ENCODE results near the gene ARID1B. TPM values are rescaled to one million over a fixed set of nuclear protein-coding genes. Genes with fewer than 3 reads are reported as not detected.

The ARID1B gene
- total RNA-seq, 1 experiment from 2014 or later, result 58.8 TPM

GRCh38 chr6:157099912-157100593, 322.9 kb downstream of the ARID1B start:
- Mint-ChIP-seq H3K27me3 (ENCODE audit: insufficient read depth, unreplicated experiment) (no peaks in the 10 kb centered on the region), H3K9me3 (ENCODE audit: unreplicated experiment) (no peaks in the 10 kb centered on the region), H3K4me1 (ENCODE audit: low read depth, unreplicated experiment) (peaks cover 17% of the 10 kb centered on the region), H3K36me3 (ENCODE audit: insufficient read depth, unreplicated experiment) (peaks cover 25% of the 10 kb centered on the region), H3K4me3 (ENCODE audit: unreplicated experiment) (no peak overlapping the region), H3K27ac (ENCODE audit: unreplicated experiment) (no peak overlapping the region)
- Histone ChIP-seq H3K36me3 (ENCODE audit: control insufficient read depth, insufficient read depth, low read length) (no peaks in the 10 kb centered on the region), H3K4me3 (ENCODE audit: low read depth, low read length) (no peak overlapping the region), H3K9me3 (no peaks in the 10 kb centered on the region), H3K4me1 (peaks cover 17% of the 10 kb centered on the region), H3K27me3 (replicated peaks; ENCODE audit: control insufficient read depth, insufficient read depth, low read length) (no peaks in the 10 kb centered on the region)
- TF ChIP-seq CTCF (IDR thresholded peaks at IDR 0.05; ENCODE audit: insufficient read depth in 1 of 2, low read depth in 1 of 2, low read length in 1 of 2, severe bottlenecking in 1 of 2, unreplicated experiment in 1 of 2), result no peak
- intact Hi-C loops (cut with micrococcal nuclease; ENCODE audit: unreplicated experiment), result no loop called here
- no peak for DNase-seq
- CTCF ChIA-PET, result no interaction called here
- BruUV-seq (replicated peaks), result no TSS peak
- POLR2A ChIA-PET, result no interaction called here

GRCh38 chr6:157101166-157101565, 324.0 kb downstream of the ARID1B start:
- POLR2A ChIA-PET, result no interaction called here
- peaks cover 13% of the 10 kb centered on the region for H3K4me1 Mint-ChIP-seq (ENCODE audit: low read depth, unreplicated experiment)

GRCh38 chr6:157104803-157105202, 327.6 kb downstream of the ARID1B start:
- H3K27me3 Mint-ChIP-seq (ENCODE audit: insufficient read depth, unreplicated experiment), result no peaks in the 10 kb centered on the region
- no peaks in the 10 kb centered on the region for H3K9me3 Mint-ChIP-seq (ENCODE audit: unreplicated experiment)
- DNase-seq, result no peak
- H3K27me3 ChIP-seq (replicated peaks; ENCODE audit: control insufficient read depth, insufficient read depth, low read length), result no peaks in the 10 kb centered on the region
- peaks cover under 1% of the 10 kb centered on the region; the same call in 1 of the 2 replicates for H3K4me1 ChIP-seq
- H3K36me3 Mint-ChIP-seq (ENCODE audit: insufficient read depth, unreplicated experiment), result peaks cover 20% of the 10 kb centered on the region
- no peak overlapping the region for H3K27ac Mint-ChIP-seq (ENCODE audit: unreplicated experiment)
- no peak overlapping the region for H3K4me3 Mint-ChIP-seq (ENCODE audit: unreplicated experiment)
- POLR2A ChIA-PET, result no interaction called here
- H3K36me3 ChIP-seq (ENCODE audit: control insufficient read depth, insufficient read depth, low read length), result no peaks in the 10 kb centered on the region
- H3K9me3 ChIP-seq, result no peaks in the 10 kb centered on the region
- BruUV-seq (replicated peaks), result no TSS peak
- CTCF ChIA-PET, result no interaction called here
- H3K4me3 ChIP-seq (ENCODE audit: low read depth, low read length), result no peak overlapping the region
- intact Hi-C loops (cut with micrococcal nuclease; ENCODE audit: unreplicated experiment), result no loop called here
- TF ChIP-seq CTCF (IDR thresholded peaks at IDR 0.05; ENCODE audit: insufficient read depth in 1 of 2, low read depth in 1 of 2, low read length in 1 of 2, severe bottlenecking in 1 of 2, unreplicated experiment in 1 of 2), result no peak
- peaks cover 18% of the 10 kb centered on the region for H3K4me1 Mint-ChIP-seq (ENCODE audit: low read depth, unreplicated experiment)

More at GRCh38 chr6:157101166-157101565, 324.0 kb downstream of the ARID1B start:
- Mint-ChIP-seq H3K4me3 (ENCODE audit: unreplicated experiment) (no peak overlapping the region), H3K27ac (ENCODE audit: unreplicated experiment) (no peak overlapping the region), H3K27me3 (ENCODE audit: insufficient read depth, unreplicated experiment) (no peaks in the 10 kb centered on the region), H3K36me3 (ENCODE audit: insufficient read depth, unreplicated experiment) (peaks cover 27% of the 10 kb centered on the region), H3K9me3 (ENCODE audit: unreplicated experiment) (no peaks in the 10 kb centered on the region)
- DNase-seq, result no peak
- intact Hi-C loops (cut with micrococcal nuclease; ENCODE audit: unreplicated experiment), result no loop called here
- H3K4me1 ChIP-seq, result peaks cover 15% of the 10 kb centered on the region
- no peaks in the 10 kb centered on the region for H3K36me3 ChIP-seq (ENCODE audit: control insufficient read depth, insufficient read depth, low read length)
- no peak for TF ChIP-seq CTCF (IDR thresholded peaks at IDR 0.05; ENCODE audit: insufficient read depth in 1 of 2, low read depth in 1 of 2, low read length in 1 of 2, severe bottlenecking in 1 of 2, unreplicated experiment in 1 of 2)
- H3K4me3 ChIP-seq (ENCODE audit: low read depth, low read length), result no peak overlapping the region
- no peaks in the 10 kb centered on the region for H3K27me3 ChIP-seq (replicated peaks; ENCODE audit: control insufficient read depth, insufficient read depth, low read length)
- CTCF ChIA-PET, result no interaction called here
- BruUV-seq (replicated peaks), result no TSS peak
- H3K9me3 ChIP-seq, result no peaks in the 10 kb centered on the region

All from Caco-2 (cell line).